ENCODE data around the gene MYL1. TPM values are rescaled to one million over a fixed set of nuclear protein-coding genes. Genes with fewer than 3 reads are reported as not detected.

The MYL1 gene
- total RNA-seq, 1 experiment from 2014 or later = not detected

DNA sequence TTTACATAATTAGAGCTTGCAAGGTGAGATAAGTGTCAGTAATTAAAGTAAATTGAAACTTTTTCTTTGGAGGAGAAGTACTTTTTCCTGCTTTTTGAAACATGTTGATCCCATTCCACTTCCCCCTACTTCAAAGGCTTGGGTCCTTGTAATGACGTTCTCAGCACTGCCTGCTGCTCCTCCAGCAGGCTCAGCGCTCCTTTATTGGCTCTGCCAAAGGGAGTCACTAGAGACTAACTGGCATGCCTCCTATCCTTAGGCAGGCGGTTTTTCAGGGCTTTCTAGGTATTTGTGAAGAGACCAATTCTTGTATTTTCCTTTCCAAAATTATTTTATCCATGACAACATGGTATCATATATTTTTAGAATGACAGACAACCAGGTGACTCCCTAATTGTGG lies 45.8 kb downstream of the MYL1 start:
- no TSS peak for BruUV-seq (replicated peaks)
- Mint-ChIP-seq H3K9me3 (ENCODE audit: unreplicated experiment) (no peaks in the 10 kb centered on the region), H3K4me1 (ENCODE audit: low read depth, unreplicated experiment) (no peaks in the 10 kb centered on the region), H3K27ac (ENCODE audit: unreplicated experiment) (no peak overlapping the region), H3K36me3 (ENCODE audit: insufficient read depth, unreplicated experiment) (no peaks in the 10 kb centered on the region), H3K4me3 (ENCODE audit: unreplicated experiment) (no peak overlapping the region), H3K27me3 (ENCODE audit: insufficient read depth, unreplicated experiment) (no peaks in the 10 kb centered on the region)
- POLR2A ChIA-PET = no interaction called here
- no peaks in the 10 kb centered on the region for H3K4me1 ChIP-seq
- no peaks in the 10 kb centered on the region for H3K9me3 ChIP-seq
- TF ChIP-seq, protein P1, sequence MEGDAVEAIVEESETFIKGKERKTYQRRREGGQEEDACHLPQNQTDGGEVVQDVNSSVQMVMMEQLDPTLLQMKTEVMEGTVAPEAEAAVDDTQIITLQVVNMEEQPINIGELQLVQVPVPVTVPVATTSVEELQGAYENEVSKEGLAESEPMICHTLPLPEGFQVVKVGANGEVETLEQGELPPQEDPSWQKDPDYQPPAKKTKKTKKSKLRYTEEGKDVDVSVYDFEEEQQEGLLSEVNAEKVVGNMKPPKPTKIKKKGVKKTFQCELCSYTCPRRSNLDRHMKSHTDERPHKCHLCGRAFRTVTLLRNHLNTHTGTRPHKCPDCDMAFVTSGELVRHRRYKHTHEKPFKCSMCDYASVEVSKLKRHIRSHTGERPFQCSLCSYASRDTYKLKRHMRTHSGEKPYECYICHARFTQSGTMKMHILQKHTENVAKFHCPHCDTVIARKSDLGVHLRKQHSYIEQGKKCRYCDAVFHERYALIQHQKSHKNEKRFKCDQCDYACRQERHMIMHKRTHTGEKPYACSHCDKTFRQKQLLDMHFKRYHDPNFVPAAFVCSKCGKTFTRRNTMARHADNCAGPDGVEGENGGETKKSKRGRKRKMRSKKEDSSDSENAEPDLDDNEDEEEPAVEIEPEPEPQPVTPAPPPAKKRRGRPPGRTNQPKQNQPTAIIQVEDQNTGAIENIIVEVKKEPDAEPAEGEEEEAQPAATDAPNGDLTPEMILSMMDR (IDR thresholded peaks at IDR 0.05; ENCODE audit: insufficient read depth in 1 of 2, low read depth in 1 of 2, low read length in 1 of 2, severe bottlenecking in 1 of 2, unreplicated experiment in 1 of 2) = no peak
- H3K27me3 ChIP-seq (replicated peaks; ENCODE audit: control insufficient read depth, insufficient read depth, low read length) = no peaks in the 10 kb centered on the region
- intact Hi-C loops (cut with micrococcal nuclease; ENCODE audit: unreplicated experiment) = no loop called here
- no peak overlapping the region for H3K4me3 ChIP-seq (ENCODE audit: low read depth, low read length)
- H3K36me3 ChIP-seq (ENCODE audit: control insufficient read depth, insufficient read depth, low read length) = no peaks in the 10 kb centered on the region
- no peak for DNase-seq
- CTCF ChIA-PET = no interaction called here

DNA sequence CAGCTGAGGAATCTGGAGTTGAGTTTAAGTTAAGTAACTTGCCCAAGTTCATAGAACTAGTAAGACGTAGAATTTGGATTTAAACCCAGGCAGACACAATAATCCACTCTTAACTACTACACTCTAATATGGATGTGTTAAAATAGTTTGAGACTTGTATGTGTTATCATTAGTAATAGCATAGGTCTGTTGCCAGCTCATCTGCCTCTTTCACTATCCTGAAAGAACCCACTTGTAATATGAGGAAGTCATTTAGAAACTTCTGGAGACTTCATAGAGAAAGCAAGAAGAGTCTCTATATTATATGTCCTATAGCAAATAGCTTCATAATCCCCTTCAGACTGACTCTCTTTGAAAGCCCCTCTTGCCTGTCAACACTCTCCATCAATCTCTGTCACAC lies 46.7 kb downstream of the MYL1 start:
- no TSS peak for BruUV-seq (replicated peaks)
- Mint-ChIP-seq H3K4me1 (ENCODE audit: low read depth, unreplicated experiment) (no peaks in the 10 kb centered on the region), H3K9me3 (ENCODE audit: unreplicated experiment) (no peaks in the 10 kb centered on the region), H3K27me3 (ENCODE audit: insufficient read depth, unreplicated experiment) (no peaks in the 10 kb centered on the region), H3K36me3 (ENCODE audit: insufficient read depth, unreplicated experiment) (no peaks in the 10 kb centered on the region), H3K27ac (ENCODE audit: unreplicated experiment) (no peak overlapping the region), H3K4me3 (ENCODE audit: unreplicated experiment) (no peak overlapping the region)
- Histone ChIP-seq H3K36me3 (ENCODE audit: control insufficient read depth, insufficient read depth, low read length) (no peaks in the 10 kb centered on the region), H3K9me3 (no peaks in the 10 kb centered on the region), H3K4me3 (ENCODE audit: low read depth, low read length) (no peak overlapping the region), H3K4me1 (no peaks in the 10 kb centered on the region), H3K27me3 (replicated peaks; ENCODE audit: control insufficient read depth, insufficient read depth, low read length) (no peaks in the 10 kb centered on the region)
- TF ChIP-seq, protein P1 (IDR thresholded peaks at IDR 0.05; ENCODE audit: insufficient read depth in 1 of 2, low read depth in 1 of 2, low read length in 1 of 2, severe bottlenecking in 1 of 2, unreplicated experiment in 1 of 2) = no peak
- intact Hi-C loops (cut with micrococcal nuclease; ENCODE audit: unreplicated experiment) = no loop called here
- POLR2A ChIA-PET = no interaction called here
- DNase-seq = no peak
- CTCF ChIA-PET = no interaction called here

DNA sequence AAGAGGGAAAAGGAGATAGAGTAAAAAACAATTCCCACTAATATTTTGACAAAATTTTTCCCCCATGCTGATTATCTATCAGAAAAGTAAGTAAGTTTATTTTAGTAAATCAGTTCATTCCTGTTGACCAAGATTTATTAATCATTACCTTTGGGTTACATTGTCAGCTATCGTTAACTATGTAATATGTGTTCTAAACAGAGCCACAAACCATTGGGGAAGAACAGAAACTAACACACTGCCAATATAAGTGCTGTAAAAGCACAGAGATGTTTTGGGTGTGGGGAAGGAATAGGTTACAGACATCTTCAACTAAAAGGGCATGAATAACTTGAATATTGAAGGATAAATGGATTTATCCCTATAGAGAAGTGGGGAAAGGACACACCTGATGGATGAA lies 47.3 kb downstream of the MYL1 start:
- Mint-ChIP-seq H3K36me3 (ENCODE audit: insufficient read depth, unreplicated experiment) (no peaks in the 10 kb centered on the region), H3K27me3 (ENCODE audit: insufficient read depth, unreplicated experiment) (no peaks in the 10 kb centered on the region), H3K4me3 (ENCODE audit: unreplicated experiment) (no peak overlapping the region), H3K4me1 (ENCODE audit: low read depth, unreplicated experiment) (no peaks in the 10 kb centered on the region), H3K27ac (ENCODE audit: unreplicated experiment) (no peak overlapping the region), H3K9me3 (ENCODE audit: unreplicated experiment) (no peaks in the 10 kb centered on the region)
- ChIA-PET POLR2A (no interaction called here), CTCF (no interaction called here)
- intact Hi-C loops (cut with micrococcal nuclease; ENCODE audit: unreplicated experiment) = no loop called here
- no peak overlapping the region for H3K4me3 ChIP-seq (ENCODE audit: low read depth, low read length)
- DNase-seq = no peak
- BruUV-seq (replicated peaks) = no TSS peak
- no peaks in the 10 kb centered on the region for H3K27me3 ChIP-seq (replicated peaks; ENCODE audit: control insufficient read depth, insufficient read depth, low read length)
- H3K9me3 ChIP-seq = no peaks in the 10 kb centered on the region
- no peaks in the 10 kb centered on the region for H3K4me1 ChIP-seq
- TF ChIP-seq, protein P1 (IDR thresholded peaks at IDR 0.05; ENCODE audit: insufficient read depth in 1 of 2, low read depth in 1 of 2, low read length in 1 of 2, severe bottlenecking in 1 of 2, unreplicated experiment in 1 of 2) = no peak
- H3K36me3 ChIP-seq (ENCODE audit: control insufficient read depth, insufficient read depth, low read length) = no peaks in the 10 kb centered on the region

Data from Caco-2 (cell line).